ENCODE measurements around the gene GNAS-AS1. TPM values are rescaled to one million over a fixed set of nuclear protein-coding genes. Genes with fewer than 3 reads are reported as not detected.

The GNAS-AS1 gene
- total RNA-seq, 2 experiments from 2014 or later, result 1.7 to 2.0 TPM

DNA sequence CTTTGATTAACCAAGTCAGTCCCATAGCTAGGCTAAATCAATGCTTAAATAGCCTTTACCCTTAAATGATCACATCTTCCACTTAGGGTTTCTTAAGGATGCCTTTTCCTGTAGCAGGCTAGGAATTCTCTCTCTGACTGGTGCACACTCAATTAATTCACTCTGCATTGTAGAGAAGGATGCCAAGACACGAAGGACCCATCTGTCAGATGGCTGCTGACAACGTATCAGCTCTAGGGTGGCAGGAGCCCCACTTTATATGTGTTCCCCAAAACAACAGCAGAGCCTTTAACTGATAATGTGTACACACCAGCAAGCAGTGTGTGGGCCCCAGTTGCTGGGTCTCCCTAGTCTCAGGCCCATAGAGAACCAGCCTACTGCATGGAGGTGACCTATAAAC, 15.1 kb upstream of the GNAS-AS1 start:
- POLR2A ChIA-PET, result no interaction called here
- H3K4me3 Mint-ChIP-seq, result no peak overlapping the region
- TF ChIP-seq, protein P1, sequence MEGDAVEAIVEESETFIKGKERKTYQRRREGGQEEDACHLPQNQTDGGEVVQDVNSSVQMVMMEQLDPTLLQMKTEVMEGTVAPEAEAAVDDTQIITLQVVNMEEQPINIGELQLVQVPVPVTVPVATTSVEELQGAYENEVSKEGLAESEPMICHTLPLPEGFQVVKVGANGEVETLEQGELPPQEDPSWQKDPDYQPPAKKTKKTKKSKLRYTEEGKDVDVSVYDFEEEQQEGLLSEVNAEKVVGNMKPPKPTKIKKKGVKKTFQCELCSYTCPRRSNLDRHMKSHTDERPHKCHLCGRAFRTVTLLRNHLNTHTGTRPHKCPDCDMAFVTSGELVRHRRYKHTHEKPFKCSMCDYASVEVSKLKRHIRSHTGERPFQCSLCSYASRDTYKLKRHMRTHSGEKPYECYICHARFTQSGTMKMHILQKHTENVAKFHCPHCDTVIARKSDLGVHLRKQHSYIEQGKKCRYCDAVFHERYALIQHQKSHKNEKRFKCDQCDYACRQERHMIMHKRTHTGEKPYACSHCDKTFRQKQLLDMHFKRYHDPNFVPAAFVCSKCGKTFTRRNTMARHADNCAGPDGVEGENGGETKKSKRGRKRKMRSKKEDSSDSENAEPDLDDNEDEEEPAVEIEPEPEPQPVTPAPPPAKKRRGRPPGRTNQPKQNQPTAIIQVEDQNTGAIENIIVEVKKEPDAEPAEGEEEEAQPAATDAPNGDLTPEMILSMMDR (IDR thresholded peaks at IDR 0.05), result no peak
- no peaks in the 10 kb centered on the region for H3K9me3 Mint-ChIP-seq
- H3K27ac Mint-ChIP-seq, result no peak overlapping the region
- H3K27me3 Mint-ChIP-seq, result peaks cover 17% of the 10 kb centered on the region
- no peaks in the 10 kb centered on the region for H3K36me3 Mint-ChIP-seq (ENCODE audit: low read depth)
- intact Hi-C loops (cut with micrococcal nuclease), result no loop called here
- H3K4me1 Mint-ChIP-seq (ENCODE audit: low read depth), result peaks cover 9% of the 10 kb centered on the region
- no peak for DNase-seq
- CTCF ChIA-PET, result no interaction called here
- no peak for ATAC-seq

DNA sequence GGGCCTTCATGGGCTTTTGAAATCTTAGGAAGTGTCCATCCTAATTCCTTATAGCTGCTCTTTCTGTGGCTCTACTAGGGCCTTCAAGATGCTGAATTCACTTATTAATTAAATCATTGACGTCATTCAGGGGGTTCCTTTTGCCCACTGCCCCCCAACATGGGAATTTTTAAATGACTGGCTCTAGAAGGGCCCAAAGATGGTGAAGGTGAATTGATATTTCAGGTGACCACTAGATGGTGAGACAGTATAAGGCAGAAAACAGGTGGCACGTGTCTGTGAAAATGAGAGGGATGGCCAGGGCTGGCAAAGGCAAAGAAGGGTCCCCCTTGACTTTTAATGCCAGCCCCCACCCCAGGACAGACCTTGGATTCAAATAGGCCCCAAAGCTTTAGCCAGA, 13.6 kb upstream of the GNAS-AS1 start:
- ATAC-seq, result no peak
- Mint-ChIP-seq H3K27ac (no peak overlapping the region), H3K9me3 (no peaks in the 10 kb centered on the region), H3K4me1 (ENCODE audit: low read depth) (no peaks in the 10 kb centered on the region), H3K36me3 (ENCODE audit: low read depth) (no peaks in the 10 kb centered on the region), H3K27me3 (peaks cover 19% of the 10 kb centered on the region), H3K4me3 (no peak overlapping the region)
- TF ChIP-seq, protein P1 (IDR thresholded peaks at IDR 0.05), result peak; percentile 26
- intact Hi-C loops (cut with micrococcal nuclease), result no loop called here
- POLR2A ChIA-PET, result no interaction called here
- CTCF ChIA-PET, result interaction anchor here (0.7 to 1.5 kb wide), 6 partner anchors 8 to 344 kb away, joined by 3 to 7 read pairs (median 4); no protein-coding TSS in a partner anchor
- DNase-seq, result no peak

DNA sequence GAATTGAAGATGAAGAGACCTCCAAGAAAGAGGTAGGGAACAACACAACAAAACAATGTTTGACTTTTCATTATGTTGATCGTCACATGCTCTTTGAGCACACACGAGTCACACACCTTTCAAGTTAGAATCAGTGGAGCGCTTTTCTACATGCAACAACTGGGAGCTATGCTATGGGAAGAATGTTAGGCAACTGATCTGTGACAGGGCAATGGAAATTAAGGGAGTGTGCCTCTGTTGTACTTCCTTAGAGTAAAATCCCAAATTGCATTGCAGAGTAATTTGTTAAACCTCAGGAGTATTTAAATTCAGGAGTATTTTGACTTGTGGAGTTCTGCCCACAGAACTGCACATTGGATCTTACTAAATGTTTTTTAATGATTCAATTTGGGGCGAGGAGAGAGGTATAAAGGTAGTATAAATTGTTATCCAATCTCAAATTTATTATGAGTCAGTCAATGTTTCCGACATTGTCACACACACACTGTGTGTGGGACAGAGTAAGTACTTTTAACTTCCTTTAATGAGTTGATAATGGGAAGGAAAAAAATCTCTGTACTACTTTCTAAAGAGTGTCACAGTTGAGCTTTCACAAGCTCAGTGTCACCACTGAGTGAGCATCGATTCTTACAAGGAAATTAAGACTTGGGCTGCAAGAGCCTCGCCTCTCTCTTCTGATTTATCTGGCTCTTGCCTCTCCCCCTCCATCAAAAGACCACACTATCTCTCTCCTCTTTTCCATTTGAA, 12.5 kb upstream of the GNAS-AS1 start:
- H3K36me3 Mint-ChIP-seq (ENCODE audit: low read depth), result no peaks in the 10 kb centered on the region
- ChIA-PET CTCF (interaction anchor here (0.6 to 1.5 kb wide), 4 partner anchors 15 to 363 kb away, joined by 3 to 5 read pairs (median 4); no protein-coding TSS in a partner anchor), POLR2A (no interaction called here)
- no peak overlapping the region for H3K27ac Mint-ChIP-seq
- H3K4me3 Mint-ChIP-seq, result no peak overlapping the region
- H3K27me3 Mint-ChIP-seq, result peaks cover 19% of the 10 kb centered on the region
- TF ChIP-seq, protein P1 (IDR thresholded peaks at IDR 0.05), result no peak
- ATAC-seq, result no peak
- intact Hi-C loops (cut with micrococcal nuclease), result no loop called here
- H3K9me3 Mint-ChIP-seq, result no peaks in the 10 kb centered on the region
- DNase-seq, result no peak
- H3K4me1 Mint-ChIP-seq (ENCODE audit: low read depth), result no peaks in the 10 kb centered on the region

DNA sequence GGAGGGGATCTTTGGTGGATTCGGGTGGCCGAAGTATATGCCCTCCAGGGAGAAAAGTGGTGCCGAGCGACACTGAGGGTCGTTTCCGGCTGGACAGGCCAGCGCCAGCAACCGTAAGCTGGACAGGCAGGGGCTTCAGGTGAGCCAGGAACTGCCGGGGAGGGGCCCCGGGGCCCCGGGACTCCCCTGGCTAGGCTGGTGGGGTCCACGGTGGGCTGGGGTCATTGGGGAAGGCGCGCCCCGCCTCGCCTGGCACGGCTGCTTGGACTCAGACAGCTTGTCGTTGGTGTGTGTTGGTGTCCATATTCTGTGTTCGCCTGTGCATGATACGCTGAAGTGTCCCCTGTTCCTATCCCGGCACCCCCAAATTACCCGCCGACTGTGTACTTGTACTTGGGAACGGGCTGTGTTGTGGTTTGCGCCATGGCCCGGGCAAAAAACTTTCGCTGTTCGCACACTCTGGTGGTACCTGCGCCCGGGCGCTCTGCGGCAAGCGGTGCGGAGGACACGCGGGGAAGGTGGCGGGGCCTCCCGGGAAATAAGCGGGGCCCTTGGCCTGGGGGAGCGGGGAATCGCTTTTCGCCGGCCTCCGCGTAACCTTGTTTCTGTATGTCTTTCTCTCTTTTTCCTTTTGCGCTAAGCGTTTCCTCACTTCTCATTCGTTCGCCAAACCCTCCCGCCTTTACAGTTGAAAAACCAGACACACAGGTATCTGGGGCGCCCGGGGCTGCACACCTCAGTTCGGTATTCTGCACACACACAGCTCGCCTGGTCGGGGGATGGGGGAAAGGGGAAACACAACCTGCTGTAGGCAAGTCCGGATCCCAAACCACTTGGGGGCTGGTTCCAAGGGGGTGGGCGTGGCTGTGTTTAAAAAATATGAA, 5.0 kb upstream of the GNAS-AS1 start:
- ChIA-PET CTCF (no interaction called here), POLR2A (no interaction called here)
- DNase-seq, result no peak
- Mint-ChIP-seq H3K9me3 (no peaks in the 10 kb centered on the region), H3K4me1 (ENCODE audit: low read depth) (peaks cover 7% of the 10 kb centered on the region), H3K27me3 (peaks cover 35% of the 10 kb centered on the region), H3K4me3 (no peak overlapping the region), H3K27ac (no peak overlapping the region), H3K36me3 (ENCODE audit: low read depth) (no peaks in the 10 kb centered on the region)
- TF ChIP-seq, protein P1 (IDR thresholded peaks at IDR 0.05), result no peak
- ATAC-seq, result no peak
- intact Hi-C loops (cut with micrococcal nuclease), result no loop called here
